NOMO-1 (cell line): ENCODE measurements around the gene ACVR1B.
A peak's percentile ranks its signal among the peaks of the same experiment; 100 is the strongest.

Experiments used
- DNase-seq, 2 experiments: peaks; one replicate each; lab custom pipeline; 2025; ENCODE audit not compliant: unreplicated experiment in 2 of 2; lab: John Stamatoyannopoulos, UW

Gene ACVR1B

GRCh38 chr12:52041695-52042123 lies 90.2 kb downstream of the ACVR1B start:
- no peak for DNase-seq

GRCh38 chr12:52042706-52043385 lies 91.3 kb downstream of the ACVR1B start:
- no peak for DNase-seq

- no peak for DNase-seq
These were observed 92.1 kb downstream of the ACVR1B start for GRCh38 chr12:52043386-52044212.

GRCh38 chr12:52044292-52044983 lies 92.9 kb downstream of the ACVR1B start:
- no peak for DNase-seq

GRCh38 chr12:52045794-52046199 lies 94.3 kb downstream of the ACVR1B start:
- peak; percentile 62 to 63 for DNase-seq
